GM18511 (cell line): ENCODE measurements around the gene GDE1.
A peak's percentile ranks its signal among the peaks of the same experiment; 100 is the strongest.
"Not testable (repeated sequence)": the region's sequence is repeated elsewhere in the genome, so short reads cannot be mapped to it uniquely, and the experiment has no call there.

ENCODE experiments used
- ATAC-seq: cut with Tn5 transposase; IDR thresholded peaks from one replicate; pipeline ENCODE4 v1.9.1; 2021; ENCODE audit warnings: mild to moderate bottlenecking, moderate library complexity; ENCODE audit not compliant: unreplicated experiment

GDE1 gene

GRCh38 chr16:19521471-19522396 is at the start of gene GDE1:
TSS of gene GDE1 (minus strand) at chr16:19522098. CDS start at chr16:19521964, 134 bp downstream.
- peak; percentile 75 for ATAC-seq

DNA sequence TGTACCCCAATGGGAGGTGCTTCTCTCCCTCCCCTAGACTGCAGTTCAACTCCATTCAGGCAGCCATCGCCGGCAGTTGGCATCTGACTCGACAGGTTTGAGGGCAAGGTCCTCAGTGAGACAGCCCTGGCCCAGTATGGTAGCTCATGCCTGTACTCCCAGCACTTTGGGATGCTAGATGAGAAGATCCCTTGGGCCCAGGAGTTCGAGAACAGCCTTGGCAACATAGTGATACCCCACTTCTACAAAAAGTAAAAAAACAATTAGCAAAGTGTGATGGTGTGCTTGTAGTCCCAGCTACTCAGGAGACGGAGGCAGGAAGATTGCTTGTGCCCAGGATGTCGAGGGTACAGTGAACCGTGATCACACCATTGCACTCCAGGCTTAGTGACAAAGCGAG is 45.7 kb upstream of the GDE1 start:
- ATAC-seq: no peak

DNA sequence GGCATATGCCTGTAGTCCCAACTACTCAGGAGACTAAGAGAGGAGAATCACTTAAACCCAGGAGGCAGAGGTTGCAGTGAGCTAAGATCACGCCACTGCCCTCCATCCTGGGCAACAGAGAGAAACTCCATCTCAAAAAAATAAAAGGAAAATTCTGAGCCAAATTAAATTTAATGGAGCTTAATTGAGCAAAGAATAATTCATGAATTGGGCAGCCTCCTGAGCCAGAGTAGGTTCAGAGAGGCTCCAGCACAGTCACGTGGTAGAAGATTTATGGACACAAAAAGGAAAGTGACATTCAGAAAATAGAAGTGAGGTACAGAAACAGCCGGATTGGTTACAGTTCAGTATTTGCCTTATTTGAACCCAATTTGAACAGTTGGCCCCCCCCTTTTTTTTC is 44.5 kb upstream of the GDE1 start:
- ATAC-seq: no peak

- ATAC-seq: no peak
Measured at GRCh38 chr16:19563377-19563776, 41.5 kb upstream of the GDE1 start.

DNA sequence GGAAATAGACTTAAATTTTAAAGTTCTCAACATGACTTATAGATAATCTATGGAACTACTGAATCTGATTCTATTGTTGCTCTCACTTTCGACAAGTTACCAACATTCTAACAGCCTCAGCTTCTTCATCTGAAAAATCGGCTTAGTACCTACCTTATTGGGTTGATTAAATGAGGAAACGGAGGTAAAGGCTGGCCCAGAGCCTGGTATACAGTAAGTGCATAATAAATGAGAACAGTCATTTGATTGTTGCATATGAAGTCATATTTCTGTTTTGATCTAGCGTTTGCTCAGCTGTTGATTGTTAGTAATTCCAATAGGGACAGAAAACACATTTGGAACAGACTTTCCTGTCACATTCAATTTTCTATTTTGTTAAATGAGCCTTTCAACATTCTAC is 38.2 kb upstream of the GDE1 start:
- no peak for ATAC-seq

DNA sequence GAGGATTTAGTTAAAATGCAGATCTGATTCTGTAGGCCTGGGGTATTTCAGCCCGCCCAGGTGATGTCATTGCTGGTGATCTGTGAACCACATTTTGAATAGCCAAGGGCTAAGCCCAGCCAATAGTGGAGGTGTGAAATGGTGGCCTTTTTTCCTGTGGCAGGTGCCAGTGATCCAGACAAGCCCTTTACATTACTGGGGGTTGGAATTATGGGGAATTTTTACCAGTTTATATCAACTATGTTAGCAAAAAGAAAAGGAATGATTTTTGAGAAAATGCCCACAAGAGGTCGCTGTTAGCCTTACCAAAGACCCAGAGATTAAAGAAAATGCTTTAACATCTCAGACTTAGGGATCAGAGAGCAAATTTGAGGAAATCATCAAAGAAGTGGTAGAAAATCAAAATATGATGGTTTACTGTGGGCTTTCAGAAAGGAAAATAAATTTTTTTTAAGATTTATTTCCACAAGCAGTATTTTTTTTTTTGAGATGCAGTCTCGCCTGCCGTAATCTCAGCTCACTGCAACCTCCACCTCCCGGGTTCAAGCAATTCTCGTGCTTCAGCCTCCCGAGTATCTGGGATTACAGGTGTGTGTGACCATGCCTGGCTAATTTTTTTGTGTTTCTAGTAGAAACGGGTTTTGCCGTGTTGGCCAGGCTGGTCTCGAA is 37.5 kb upstream of the GDE1 start:
- ATAC-seq: no peak

GRCh38 chr16:19555938-19556771 is 34.3 kb upstream of the GDE1 start:
- no peak for ATAC-seq

DNA sequence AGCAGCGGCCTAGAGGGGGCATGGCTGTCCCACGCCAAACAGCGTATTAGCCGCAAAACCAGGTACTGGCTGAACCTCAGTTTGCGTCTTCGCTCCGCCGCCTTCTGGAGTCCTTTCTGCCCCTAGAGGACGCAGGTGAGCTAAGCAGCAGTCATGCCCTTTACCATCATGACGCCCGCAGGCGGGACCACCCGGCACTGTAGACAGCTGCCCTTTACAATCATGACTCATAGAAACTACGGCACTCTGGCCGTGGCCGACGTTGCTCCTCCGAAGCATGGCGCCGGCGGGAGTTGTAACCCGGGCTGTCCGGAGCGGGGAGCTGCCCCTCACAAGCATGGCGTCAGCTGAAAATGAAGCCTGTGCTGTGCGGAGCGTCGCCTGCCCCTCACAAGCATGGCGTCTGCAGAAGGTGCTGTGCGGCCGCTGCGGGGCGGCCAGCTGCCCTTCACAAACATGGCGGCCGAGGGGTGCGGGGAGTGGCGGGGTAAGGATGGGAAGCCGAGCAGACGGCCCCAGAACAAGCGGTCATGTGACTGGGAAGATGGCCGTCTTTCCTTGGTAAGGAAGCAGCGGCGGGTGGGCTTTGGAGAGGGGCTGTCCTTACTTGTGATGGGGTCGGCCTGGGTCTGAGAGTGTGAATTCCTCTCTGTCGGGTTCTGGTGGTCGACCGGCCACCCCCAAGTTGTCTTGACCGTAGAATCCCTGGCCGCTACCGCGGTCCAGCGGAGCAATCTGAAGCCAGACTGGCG is 33.5 kb upstream of the GDE1 start, which contains the start of gene VPS35L:
TSS of gene VPS35L (plus strand) at position 518 of the 752 bp plus-strand sequence. CDS start at position 545, 27 bp downstream.
- ATAC-seq: peak; percentile 97

- no peak for ATAC-seq
Measured at GRCh38 chr16:19549673-19550072, 27.8 kb upstream of the GDE1 start.

DNA sequence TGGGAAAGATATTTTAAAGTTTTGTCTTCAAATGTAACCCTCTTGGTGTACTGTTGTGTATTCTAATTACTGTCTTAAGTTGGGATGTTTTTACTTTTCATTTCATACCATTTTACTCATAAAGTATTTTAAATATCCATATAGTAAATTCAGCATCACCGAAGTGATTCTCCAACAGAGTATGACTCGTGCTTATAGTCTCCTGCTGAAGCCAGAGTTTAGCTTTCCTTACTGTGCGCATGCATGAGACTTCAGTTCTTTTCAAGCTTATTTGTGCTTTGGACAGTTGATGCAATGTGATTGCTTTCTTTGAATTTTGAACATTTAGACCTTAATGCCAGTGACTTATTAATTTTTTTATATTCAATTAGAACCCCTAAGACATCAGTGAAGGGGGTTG is 26.2 kb upstream of the GDE1 start:
- no peak for ATAC-seq

- not testable (repeated sequence) for ATAC-seq
Measured at GRCh38 chr16:19543278-19543996, 21.5 kb upstream of the GDE1 start.

GRCh38 chr16:19542138-19542821 is 20.4 kb upstream of the GDE1 start:
- ATAC-seq: no peak

DNA sequence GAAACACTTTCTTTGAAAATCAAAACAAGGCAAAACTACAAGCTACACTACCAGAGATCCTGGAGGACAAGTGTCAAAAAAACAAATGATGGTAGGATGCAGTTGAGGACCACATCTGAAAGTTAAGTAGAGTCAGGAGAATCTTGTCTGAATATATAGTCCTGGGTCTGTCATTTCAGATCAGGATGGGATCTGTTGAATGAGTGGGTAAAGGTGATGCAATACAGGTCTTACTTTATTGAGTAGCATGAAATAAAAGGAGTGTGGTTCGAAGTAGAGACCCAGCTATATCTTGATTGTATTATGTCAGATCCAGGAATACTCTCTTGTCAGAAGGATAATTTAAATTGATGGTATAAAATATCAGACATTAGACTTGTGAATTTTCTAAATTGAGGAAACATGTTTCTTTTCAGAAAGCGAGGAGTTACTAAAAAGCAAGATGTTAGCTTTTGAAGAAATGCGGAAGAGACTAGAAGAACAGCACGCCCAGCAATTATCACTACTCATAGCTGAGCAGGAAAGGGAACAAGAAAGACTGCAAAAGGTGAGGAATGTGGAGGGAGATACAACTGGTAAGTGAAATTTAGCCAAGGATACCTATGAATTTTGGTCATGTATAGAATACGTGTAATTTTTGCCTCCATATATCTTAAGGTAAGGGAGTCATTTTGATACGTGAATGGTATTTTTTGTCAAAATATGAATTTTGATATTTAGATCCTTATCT is 18.5 kb upstream of the GDE1 start:
- ATAC-seq: no peak

DNA sequence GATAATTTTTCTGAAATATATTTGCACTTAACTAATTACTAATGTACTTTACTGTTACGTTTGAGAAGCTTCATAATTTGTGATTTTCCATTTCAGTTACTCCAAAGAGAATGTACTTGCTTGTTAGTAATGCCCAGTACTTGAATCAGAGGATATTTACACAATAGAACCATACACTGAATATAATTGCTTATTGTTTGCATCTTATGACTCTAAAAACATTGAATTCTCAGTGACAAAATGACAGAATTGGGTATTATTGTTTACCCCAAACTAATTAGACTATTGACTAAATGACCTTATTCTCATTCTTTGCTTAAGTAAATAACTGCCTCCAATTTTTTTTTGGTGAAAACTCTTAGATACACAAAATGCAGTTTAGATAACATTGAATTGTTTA is 10.7 kb upstream of the GDE1 start:
- no peak for ATAC-seq

DNA sequence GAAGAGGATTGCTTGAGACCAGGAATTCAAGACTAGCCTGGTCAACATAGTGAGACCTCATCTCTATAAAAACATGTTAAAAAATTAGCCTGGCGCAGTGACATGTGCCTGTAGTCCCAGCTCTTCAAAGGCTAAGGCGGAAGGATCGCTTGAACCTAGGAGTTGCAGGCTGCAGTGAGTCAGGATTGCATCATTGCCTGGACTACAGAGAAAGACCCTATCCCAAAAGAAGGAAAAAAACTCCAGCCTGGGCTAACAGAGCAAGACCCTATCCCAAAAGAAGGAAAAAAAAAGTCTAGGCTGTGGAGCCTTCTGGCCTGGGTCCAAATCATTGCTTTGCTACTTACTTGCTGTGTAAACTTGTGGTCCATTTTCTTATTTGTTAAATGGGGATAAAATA is 6.8 kb upstream of the GDE1 start:
- ATAC-seq: no peak

DNA sequence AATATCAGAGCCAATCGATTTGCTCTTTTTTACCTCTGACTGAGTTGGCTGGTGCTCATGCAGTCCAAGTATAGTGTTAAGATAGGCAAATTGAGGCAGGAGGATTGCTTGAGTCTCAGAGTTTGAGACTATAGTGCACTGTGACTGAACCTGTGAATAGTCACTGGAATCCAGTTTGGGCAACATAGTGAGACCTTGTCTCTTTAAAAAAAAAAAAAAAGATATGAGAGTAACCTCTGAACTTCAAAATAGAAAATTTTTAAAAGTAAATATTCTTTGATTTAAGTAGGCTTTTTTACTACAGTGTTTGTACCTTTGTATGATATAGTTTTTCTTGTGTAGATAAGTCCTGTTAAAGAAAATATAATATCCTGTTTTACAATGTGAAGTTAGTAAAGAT is 5.3 kb upstream of the GDE1 start:
- ATAC-seq: no peak

DNA sequence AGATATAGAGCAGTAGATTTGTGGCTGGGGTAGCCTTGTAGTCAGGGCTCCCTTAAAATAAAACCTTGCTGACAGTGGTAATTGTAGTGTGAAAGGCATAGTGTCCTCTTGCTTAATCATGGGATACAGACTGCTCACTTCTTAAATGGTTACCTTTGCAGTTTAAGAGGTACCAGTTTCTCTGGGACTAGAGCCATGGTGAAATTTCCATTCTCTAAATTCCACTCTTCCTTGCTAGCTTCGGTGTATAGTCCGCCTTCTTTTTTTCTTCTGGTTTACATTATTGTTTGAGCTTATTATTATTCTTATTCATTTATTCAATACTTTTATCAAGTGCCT is 3.5 kb upstream of the GDE1 start:
- no peak for ATAC-seq

DNA sequence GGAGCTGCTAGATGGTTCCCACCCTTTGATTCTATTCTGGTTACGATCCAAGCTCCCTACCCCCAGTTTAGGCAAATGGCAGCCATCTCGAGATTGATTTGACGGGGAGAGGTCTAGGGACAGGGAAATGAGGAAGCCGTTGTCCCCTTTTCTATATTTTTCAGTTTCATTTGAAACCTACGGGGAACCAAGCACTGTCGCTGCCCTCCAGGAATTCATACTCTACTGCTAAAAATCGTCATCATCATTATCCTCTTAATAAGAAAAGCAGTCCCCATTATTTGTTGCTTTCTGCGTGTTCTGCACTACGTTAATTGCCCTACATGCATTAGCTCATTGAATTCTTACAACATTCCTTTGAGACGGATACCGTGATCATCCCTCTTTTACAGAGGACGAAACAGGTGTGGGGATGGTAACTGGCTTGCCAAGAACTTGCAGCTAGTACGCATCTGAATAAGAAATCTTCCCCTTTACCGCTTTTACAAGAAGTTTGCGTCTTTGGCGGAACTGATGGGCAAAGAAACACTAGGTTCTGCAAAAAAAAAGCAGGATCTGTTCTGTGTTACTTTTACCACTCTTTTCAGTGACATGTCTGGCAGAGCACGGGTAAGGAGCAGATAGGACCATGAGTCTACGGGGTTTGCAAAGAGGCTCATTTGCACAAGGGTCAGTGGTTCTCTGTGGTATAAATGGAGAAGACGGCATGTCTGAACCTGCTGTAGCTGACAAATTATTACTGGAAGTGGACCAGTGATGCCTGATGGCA is 2.9 kb upstream of the GDE1 start:
- ATAC-seq: no peak
